ENCODE results near the gene SUMF1. TPM values are rescaled to one million over a fixed set of nuclear protein-coding genes. Genes with fewer than 3 reads are reported as not detected.

The SUMF1 gene
- total RNA-seq, 2 donors from 2014 or later, result 30.7 to 32.7 TPM

DNA sequence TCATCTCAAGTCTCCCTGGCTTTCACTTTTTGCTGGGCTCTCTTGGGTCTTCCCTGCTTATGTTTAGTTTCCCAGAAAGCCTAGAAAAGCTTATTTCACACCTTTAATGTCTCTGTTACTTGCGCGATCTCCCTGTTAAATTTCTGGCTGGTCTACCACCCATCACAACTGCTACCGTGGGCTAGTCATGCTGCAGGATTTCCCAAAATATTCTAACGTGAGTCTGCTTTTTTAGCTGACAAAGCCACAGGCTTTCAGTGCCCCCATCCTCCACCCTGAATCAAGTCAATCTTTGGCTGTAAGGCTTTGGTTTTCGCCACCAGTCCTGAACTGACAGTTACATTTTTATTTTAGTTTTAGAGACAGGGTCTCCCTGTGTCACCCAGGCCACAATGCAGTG is 74.1 kb downstream of the SUMF1 start:
- WGBS, 2 donors, result 92 to 96% methylated on average over 5 of the region's 5 CpGs

DNA sequence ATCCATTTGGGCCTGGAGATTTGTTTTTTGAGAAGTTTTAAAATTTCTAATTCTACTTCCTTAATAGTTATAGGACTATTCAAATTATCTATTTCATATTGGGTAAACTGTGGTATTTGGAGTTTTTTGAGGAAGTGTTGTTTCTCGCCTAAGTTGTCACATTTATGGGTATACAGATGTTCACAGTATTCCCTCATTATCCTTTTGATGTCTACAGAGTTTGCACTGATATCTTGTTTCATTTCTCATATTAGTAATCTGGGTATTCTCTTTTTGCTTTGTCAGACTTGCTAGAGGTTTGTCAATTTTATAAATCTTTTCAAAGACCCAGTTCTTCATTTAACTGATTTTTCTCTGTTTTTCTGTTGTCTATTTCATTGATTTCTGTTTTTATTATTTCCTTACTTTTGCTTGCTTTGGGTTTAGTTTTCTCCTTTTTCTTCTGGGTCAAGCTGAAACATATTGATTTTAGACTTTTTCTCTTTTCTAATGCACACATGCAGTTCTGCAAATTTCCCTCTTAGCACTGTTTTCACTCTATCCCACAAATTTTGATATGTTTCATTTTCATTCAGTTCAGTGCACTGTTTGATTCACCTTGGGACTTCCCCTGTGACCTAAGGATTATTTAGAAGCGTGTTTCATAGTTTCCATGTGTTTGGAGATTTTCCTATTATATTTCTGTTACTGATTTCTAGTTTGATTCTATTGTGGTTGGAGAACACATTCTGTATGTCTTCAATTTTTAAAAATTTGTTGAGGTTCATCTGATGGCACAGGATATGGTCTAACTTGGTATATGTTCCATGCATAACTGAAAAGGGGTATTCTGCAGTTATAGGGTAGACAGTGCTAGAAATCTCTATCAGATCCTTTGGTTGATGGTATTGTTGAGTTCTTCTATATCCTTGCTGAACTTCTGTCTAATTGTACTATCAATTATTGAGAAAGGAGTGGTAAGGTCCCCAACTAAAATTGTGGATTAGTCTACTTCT is 79.6 kb downstream of the SUMF1 start:
- intact Hi-C loops (cut with DNase I), result no loop called here
- TF ChIP-seq POLR2A (IDR thresholded peaks at IDR 0.05), result no peak
- TF ChIP-seq, protein P1, sequence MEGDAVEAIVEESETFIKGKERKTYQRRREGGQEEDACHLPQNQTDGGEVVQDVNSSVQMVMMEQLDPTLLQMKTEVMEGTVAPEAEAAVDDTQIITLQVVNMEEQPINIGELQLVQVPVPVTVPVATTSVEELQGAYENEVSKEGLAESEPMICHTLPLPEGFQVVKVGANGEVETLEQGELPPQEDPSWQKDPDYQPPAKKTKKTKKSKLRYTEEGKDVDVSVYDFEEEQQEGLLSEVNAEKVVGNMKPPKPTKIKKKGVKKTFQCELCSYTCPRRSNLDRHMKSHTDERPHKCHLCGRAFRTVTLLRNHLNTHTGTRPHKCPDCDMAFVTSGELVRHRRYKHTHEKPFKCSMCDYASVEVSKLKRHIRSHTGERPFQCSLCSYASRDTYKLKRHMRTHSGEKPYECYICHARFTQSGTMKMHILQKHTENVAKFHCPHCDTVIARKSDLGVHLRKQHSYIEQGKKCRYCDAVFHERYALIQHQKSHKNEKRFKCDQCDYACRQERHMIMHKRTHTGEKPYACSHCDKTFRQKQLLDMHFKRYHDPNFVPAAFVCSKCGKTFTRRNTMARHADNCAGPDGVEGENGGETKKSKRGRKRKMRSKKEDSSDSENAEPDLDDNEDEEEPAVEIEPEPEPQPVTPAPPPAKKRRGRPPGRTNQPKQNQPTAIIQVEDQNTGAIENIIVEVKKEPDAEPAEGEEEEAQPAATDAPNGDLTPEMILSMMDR (IDR thresholded peaks at IDR 0.05), result no peak
- ATAC-seq (no peak), DNase-seq (no peak)
- Histone ChIP-seq H3K4me1 (no peaks in the 10 kb centered on the region), H3K27me3 (no peaks in the 10 kb centered on the region), H3K27ac (no peak overlapping the region), H3K9me3 (no peaks in the 10 kb centered on the region), H3K36me3 (replicated peaks in 1 of 2; ENCODE audit: insufficient read depth in 1 of 2, low read depth in 2 of 2) (no peaks in the 10 kb centered on the region), H3K4me3 (no peak overlapping the region)
- 87 to 90% methylated on average over 2 of the region's 2 CpGs for WGBS, 2 donors

More for the DNA sequence above, 74.1 kb downstream of the SUMF1 start:
- Histone ChIP-seq H3K27me3 (no peaks in the 10 kb centered on the region), H3K4me1 (no peaks in the 10 kb centered on the region), H3K27ac (no peak overlapping the region), H3K4me3 (no peak overlapping the region), H3K9me3 (no peaks in the 10 kb centered on the region), H3K36me3 (replicated peaks in 1 of 2; ENCODE audit: insufficient read depth in 1 of 2, low read depth in 2 of 2) (no peaks in the 10 kb centered on the region)
- TF ChIP-seq, protein P1 (IDR thresholded peaks at IDR 0.05), result no peak
- TF ChIP-seq POLR2A (IDR thresholded peaks at IDR 0.05), result no peak
- intact Hi-C loops (cut with DNase I), result no loop called here
- ATAC-seq (no peak), DNase-seq (no peak)

DNA sequence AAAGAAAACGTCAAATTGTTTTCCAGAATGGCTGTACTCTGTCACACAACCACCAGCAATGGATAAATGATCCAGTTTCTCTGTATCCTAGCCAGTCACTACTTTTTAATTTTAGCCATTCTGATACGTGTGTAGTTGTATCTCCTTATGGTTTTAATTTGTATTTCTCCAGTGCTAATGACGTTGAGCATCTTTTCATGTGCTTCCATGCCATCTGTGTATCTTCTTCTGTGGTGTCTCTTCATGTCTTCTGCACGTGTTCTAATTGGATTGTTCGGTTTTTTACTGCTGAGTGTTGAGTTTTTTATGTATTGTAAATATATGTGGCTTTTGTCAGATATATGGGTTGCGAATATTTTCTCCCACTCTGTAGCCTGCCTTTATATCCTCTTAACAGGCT is 81.9 kb downstream of the SUMF1 start:
- Histone ChIP-seq H3K27me3 (no peaks in the 10 kb centered on the region), H3K36me3 (replicated peaks in 1 of 2; ENCODE audit: insufficient read depth in 1 of 2, low read depth in 2 of 2) (no peaks in the 10 kb centered on the region), H3K4me1 (no peaks in the 10 kb centered on the region), H3K27ac (no peak overlapping the region), H3K9me3 (no peaks in the 10 kb centered on the region), H3K4me3 (no peak overlapping the region)
- WGBS, 2 donors, result 88 to 96% methylated on average over 6 of the region's 6 CpGs
- no peak for ATAC-seq
- TF ChIP-seq, protein P1 (IDR thresholded peaks at IDR 0.05), result no peak
- TF ChIP-seq POLR2A (IDR thresholded peaks at IDR 0.05), result no peak
- no peak for DNase-seq
- intact Hi-C loops (cut with DNase I), result no loop called here

DNA sequence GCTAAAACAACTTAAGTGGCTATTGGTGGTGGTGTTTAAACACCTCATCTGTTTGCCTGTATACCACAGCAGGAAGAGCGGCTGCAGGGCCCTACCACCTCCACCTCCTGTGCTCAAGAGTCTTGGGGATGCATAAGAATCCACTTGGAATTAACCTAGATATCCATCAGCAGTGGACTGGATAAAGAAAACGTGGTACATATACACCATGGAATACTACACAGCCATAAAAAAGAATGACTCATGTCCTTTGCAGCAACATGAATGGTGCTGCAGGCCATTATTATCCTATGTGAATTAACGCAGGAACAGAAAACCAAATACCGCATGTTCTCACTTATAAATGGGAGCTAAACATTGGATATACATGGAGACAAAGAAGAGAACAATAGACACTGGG is 87.1 kb downstream of the SUMF1 start:
- ATAC-seq, result no peak
- WGBS, 2 donors, result 96 to 98% methylated on average over 4 of the region's 4 CpGs
- intact Hi-C loops (cut with DNase I), result no loop called here

More for the DNA sequence above, 87.1 kb downstream of the SUMF1 start:
- Histone ChIP-seq H3K4me1 (no peaks in the 10 kb centered on the region), H3K9me3 (no peaks in the 10 kb centered on the region), H3K36me3 (replicated peaks in 1 of 2; ENCODE audit: insufficient read depth in 1 of 2, low read depth in 2 of 2) (no peaks in the 10 kb centered on the region), H3K27me3 (no peaks in the 10 kb centered on the region), H3K4me3 (no peak overlapping the region), H3K27ac (no peak overlapping the region)
- no peak for DNase-seq
- no peak for TF ChIP-seq POLR2A (IDR thresholded peaks at IDR 0.05)
- TF ChIP-seq, protein P1 (IDR thresholded peaks at IDR 0.05), result no peak
